Mammary epithelial cell (primary cell): ENCODE results near the gene BLVRA.
"Not testable (repeated sequence)": the region's sequence is repeated elsewhere in the genome, so short reads cannot be mapped to it uniquely, and the experiment has no call there.

ENCODE experiments used
- EZH2 ChIP-seq: IDR thresholded peaks from 2 replicates; pipeline ENCODE4 v1.6.1; 2012; ENCODE audit warnings: low read length, inconsistent platforms, borderline replicate concordance
- TF ChIP-seq, protein P1 (sequence below), 2 donors: IDR thresholded peaks in 1 of 2; conservative IDR thresholded peaks in 1 of 2; 2 replicates each; pipeline ENCODE4 v1.5.1; 2011 to 2012; ENCODE audit warnings: inconsistent platforms in 2 of 2, low read length in 2 of 2, mild to moderate bottlenecking in 2 of 2, control low read depth in 1 of 2, low read depth in 1 of 2; ENCODE audit not compliant: insufficient read depth in 1 of 2; ENCODE audit errors: extremely low read depth in 1 of 2

- TF ChIP-seq, protein P1, sequence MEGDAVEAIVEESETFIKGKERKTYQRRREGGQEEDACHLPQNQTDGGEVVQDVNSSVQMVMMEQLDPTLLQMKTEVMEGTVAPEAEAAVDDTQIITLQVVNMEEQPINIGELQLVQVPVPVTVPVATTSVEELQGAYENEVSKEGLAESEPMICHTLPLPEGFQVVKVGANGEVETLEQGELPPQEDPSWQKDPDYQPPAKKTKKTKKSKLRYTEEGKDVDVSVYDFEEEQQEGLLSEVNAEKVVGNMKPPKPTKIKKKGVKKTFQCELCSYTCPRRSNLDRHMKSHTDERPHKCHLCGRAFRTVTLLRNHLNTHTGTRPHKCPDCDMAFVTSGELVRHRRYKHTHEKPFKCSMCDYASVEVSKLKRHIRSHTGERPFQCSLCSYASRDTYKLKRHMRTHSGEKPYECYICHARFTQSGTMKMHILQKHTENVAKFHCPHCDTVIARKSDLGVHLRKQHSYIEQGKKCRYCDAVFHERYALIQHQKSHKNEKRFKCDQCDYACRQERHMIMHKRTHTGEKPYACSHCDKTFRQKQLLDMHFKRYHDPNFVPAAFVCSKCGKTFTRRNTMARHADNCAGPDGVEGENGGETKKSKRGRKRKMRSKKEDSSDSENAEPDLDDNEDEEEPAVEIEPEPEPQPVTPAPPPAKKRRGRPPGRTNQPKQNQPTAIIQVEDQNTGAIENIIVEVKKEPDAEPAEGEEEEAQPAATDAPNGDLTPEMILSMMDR (conservative IDR thresholded peaks at IDR 0.05 in 1 of 2, IDR thresholded peaks at IDR 0.05 in 1 of 2; ENCODE audit: extremely low read depth in 1 of 2, insufficient read depth in 1 of 2, low read depth in 1 of 2, low read length in 2 of 2), result not testable (repeated sequence)
- TF ChIP-seq EZH2, result not testable (repeated sequence)
These were observed 42.5 kb upstream of the BLVRA start for GRCh38 chr7:43715966-43716365.
